Erythroblast (primary cell): ENCODE results near the gene ALDH2.

Source experiments
- GATA1 ChIP-seq: IDR thresholded peaks from 2 replicates; pipeline ENCODE4 v1.6.1; 2011; ENCODE audit warnings: low read depth, mild to moderate bottlenecking, control low read depth, low read length, moderate library complexity
- POLR2A ChIP-seq: IDR thresholded peaks from 2 replicates; pipeline ENCODE4 v1.6.1; 2011; ENCODE audit warnings: mild to moderate bottlenecking, low read length

DNA sequence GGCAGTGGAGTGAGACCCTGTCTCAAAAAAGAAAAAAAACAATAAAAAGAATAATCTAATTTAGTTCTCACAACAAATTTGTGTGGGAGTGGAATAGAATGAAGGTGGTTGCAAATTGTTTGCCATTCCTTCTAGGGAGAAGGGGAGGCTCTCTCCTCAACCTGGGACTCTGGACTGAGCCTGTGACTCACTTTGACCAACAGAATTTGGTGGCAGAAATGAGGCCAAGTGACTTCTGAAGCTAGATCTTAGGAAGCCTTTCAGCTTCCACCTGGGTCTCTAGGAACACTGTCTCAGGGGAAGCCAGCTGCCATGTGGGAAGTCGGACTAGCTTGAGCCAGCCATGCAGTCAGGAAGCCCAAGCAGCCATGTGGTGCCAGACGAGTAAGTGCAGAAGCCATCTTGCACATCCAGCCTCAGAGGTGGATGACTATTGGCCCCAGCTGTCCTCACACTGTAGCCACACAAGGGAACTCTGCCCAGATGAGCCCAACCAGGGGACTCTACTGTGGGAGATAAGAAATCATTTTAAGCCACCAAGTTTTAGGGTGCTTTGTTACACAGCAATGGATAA lies 14.4 kb downstream of the ALDH2 start:
- TF ChIP-seq POLR2A (no peak), GATA1 (no peak)
